HG02870 (cell line): ENCODE data around the gene DHCR7.
A peak's percentile ranks its signal among the peaks of the same experiment; 100 is the strongest.

ENCODE experiments used
- ATAC-seq: cut with Tn5 transposase; IDR thresholded peaks from one replicate; pipeline ENCODE4 v1.9.1; 2021; ENCODE audit warnings: mild to moderate bottlenecking, moderate library complexity; ENCODE audit not compliant: unreplicated experiment

The DHCR7 gene

DNA sequence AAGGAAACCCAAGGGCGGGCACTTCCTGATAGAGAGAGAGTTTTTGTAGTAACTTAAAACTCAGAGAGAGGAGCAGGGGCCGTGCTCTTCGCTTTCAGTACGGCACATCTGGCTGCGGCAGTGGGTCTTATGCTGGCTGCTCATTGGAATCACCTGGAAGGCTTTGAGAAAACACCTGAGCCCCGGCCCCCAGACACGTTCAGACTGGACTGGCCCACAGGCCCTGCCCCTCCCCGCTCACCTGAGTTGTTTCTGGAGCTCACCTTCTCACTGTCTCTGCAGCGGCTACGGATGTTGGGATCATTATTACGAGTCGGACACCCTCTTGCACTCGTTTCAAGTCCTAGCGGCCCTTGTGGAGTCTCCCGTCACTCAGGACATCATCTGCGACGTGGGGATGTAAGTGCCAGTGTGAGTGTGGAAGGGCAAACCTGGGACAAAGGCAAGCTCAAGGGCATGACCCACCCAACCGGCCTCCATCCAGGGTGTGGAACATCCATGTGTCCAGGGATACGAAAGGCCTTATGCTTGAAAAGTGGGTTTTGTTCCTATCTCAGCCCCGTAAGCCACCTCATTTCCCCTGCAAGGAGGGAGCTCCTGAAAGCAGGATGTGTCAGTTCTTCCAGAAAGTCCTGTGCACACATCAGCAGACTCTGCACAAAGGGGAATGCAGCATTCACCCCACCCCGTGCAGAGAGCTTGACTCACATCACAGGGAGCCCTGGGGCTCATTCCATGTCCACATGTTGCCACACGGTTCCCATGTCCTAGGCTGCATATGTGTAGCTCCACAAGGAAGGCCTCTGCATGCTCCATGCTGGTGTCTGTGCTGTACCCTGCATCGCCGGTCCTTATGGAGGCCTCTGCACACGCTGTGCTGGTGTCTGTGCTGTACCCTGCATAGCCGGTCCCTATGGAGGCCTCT, 10.2 kb upstream of the DHCR7 start:
- ATAC-seq = no peak

DNA sequence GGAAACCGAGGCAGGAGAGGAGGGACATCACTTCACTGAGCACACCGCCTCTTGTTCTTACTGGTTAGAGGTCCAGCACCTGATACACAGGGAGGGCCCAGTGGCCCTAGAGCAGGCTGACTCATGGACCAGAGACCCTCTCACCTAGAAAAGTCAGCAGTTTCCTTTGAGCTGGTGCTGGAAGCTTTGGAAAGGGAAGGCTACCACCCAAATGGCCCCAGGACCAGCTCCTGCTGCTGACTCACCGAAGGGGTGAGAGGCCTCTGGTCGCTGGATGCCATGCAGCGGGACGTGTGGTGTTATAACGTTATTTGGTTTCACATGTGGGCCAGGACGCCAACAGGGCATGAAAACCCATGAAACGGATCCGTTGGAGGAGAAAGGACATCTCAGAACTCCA, 8.6 kb upstream of the DHCR7 start:
- no peak for ATAC-seq

DNA sequence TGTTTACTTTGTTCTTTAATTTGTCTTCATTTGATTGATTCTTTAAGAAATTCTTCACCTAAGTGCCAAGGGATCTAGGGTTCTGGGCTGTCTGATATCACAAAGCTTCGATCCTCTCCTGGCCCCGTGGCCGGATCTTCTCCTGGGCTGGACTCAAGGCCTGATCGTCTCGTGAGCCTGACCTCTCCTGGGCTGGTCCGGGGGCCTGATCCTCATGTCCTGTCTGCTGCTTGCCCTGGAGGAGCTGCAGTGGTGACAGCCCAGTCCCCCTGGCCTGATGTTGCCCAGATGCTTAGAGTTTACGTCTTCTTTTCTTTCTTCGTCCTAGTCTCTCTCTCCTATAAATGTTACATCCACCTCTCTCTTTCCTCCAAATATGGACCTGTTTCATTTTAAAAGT, 8.1 kb upstream of the DHCR7 start:
- ATAC-seq = no peak

DNA sequence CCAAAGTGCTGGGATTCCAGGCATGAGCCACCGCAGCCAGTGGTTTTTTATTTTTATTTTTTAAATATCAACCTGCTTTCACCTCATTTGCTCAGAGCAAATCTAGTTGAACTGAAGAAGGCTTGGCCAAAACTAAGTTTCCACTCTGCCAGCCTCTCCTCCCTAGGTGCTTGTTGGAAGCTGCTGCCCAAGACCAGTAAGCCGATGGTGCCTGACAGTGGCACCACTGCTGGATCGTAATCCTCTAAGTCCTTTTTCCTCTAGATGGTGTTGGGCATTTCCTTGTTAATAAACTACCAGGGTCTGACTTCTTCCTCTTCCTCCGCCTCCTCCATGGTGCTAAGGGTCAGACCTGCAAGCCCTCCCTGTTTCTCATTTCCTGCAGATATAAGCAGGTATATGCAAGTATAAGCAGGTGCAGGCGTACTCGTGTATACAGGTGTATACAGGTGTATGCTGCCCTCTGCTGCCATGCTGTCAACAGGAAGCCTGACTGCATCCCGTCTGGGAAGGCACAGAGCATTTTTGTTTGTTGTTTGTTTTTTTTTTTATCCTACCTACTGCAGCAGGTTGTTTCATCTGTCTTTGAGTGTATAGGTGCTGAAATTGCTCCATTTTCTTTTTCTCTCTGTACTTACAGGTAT, 6.4 kb upstream of the DHCR7 start:
- ATAC-seq = no peak

DNA sequence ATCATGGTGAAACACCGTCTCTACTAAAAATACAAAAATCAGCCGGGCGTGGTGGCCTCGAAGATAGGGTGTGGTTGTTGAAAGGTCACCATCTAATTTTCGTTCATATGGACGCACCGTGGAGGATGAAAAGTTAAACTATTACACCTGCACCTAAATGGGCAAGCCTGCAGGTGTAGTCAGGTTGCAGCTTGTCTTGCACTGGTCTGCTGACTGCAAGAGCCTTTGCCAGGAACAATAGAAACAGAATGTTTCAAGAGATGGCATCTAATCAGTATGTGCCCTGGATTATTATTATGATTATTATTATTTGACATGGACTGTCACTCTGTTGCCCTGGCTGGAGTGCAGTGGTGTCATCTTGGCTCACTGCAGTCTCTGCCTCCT, 5.7 kb upstream of the DHCR7 start:
- ATAC-seq = no peak

DNA sequence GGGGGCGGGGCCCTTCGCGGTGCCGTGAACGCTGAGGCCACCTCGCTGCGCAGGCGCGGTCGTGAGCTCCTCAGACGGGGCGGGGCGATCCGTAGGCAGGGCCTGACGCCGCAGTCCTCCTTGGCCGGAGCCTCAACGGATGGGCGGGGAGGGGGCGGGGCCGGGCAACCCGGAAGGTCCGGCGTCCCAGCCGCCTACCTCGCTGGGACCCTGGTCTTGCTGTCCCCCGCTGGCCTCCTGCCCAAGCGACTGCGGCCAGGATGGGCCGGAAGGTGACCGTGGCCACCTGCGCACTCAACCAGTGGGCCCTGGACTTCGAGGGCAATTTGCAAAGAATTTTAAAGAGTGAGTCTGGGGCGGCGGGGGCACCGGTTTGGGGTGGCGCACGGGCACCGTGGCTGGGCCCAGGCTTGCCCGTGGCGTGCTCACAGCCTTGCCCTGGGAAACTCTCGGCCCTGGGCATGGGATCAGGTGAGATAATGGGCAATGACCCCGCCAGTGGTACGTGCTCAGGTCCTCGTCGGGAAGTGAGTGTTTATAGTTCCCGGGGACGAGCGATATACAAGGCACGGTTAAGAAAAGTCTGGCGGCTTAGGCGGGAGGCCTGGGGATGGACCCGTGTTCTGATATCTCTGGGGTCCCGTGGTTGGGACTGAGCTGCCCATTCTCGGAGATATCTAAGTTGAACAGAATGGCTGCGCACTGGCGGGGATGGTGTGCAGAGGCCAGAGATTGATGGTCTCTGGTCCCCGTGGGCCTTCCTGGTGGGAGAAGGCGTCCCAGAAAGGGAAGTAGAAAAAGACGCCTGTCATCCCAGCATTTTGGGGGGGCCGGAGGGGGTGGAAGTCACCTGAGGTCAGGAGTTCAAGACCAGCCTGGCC, 5.1 kb upstream of the DHCR7 start, which contains the start of gene NADSYN1:
NADSYN1 (plus strand) TSS at position 167 of the 881 bp plus-strand sequence; CDS start at position 261, 94 bp downstream.
- peak; percentile 57 for ATAC-seq

DNA sequence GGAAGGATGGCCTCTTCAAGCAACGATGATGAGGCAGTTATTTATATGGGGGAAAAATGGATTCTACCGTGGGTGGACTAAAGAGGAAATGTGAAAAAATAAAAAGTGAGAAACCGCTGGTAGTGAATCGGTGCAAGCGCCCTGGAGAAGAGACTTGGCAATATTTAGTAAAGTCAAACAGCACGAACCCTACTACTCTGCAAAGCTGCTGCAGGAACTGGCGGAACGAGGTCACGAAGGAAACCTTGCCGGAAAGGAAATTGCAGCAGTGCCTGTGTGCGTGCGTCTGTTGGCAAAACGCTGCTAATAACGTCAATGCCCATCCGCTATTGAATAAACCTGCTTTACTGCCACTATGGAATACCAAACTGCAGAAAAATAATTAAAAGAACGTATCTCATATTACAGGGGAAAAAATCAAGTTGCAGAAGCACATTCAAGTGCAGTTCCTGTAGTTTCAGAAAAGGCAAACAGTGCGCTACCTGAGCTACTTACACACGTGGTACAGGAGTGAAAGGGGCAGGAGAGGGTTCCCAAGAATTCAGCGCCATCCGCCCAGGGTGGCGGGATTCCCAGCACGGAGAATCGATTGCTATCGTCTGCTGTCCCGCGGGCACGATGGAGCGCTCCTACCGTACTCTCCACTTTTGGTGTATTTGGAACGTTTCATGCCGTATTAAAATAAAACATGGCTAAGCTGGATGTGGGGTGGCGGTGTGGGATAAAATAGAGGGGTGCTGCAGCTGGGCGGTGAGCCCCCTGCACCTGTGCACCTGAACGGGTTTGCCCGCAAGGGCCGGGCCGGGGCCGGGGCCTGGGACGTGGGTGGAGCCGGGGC, 4.2 kb upstream of the DHCR7 start:
- ATAC-seq = no peak

DNA sequence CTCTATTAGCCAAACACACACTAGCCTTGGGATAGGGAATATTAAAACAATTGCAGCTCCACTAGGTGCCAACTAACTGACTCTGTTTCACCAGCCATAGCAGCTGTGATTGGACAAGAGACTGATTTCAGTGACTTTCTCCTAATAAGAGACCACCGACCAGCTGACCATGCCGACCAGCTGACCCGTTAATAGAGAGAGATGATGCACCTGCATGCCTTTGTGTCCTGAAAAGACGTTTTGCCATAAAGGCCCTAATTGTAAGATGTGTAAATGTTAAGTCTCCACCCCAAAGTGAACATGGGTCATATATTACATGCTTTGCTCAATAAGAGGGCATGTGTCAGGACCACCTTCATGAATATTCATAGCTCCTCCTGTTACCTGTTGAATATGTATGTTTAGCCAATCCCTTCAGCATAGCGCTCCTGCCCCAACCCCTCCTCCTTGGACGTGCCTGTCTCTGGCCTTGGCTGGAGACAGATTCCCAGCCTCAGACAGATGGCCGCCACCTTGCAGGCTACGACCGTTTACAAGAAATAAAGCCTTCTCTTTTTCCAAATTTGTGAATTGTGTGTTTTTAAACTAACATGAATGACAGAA, 3.5 kb upstream of the DHCR7 start:
- ATAC-seq = no peak

DNA sequence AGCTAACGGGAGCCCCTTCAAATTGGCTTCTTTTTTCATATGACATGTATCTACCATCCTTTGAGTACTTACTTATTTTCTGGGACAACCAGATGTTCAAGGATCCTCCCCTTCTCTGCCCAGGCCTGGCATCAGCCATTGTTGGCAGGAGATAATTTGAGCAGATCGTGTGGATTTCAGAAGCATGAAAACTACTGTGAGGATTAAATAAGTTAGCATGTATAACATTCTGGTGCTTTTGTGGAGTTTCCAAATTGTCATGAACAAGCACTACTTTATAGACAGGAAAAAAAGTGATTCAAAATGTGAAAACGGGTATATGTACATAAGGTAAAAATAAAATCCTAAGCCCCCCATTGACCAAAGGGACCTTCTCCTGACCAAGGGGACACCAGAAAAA, 2.7 kb upstream of the DHCR7 start:
- no peak for ATAC-seq

DNA sequence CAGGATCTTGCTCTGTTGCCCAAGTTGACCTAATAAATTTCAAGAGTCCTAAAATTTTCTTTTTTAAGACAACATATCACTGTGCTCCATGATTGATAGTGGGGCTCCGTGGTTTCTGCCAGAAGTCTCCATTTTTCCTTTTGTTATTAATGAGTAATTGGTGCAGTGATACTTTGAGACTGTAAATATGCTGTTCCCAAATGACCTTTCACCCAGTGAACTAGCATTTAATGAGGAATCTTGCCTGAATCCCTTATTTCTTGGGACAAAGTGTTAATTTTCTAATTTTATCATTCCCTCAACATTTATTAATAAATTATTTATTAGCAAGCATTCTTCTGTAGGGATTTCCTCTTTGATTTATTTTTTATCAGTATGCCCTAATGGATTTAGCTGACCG, 2.3 kb upstream of the DHCR7 start:
- ATAC-seq = no peak

DNA sequence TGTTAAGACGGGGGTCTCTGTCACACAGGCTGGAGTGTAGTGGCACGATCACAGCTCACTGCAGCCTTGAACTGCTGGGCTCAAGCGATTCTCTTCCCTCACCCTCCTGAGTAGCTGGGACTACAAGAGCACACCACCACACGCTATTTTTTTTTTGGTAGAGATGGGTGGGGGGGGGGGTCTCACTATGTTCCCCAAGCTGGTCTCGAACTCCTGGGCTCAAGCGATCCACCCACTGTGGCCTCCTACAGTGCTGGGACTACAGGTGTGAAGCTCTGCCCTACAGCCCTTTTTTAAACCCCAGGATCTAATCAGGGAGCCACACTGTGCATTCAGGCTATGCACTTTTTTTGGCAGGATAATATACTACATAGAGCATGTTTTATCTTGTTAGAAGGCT, 1.4 kb upstream of the DHCR7 start:
- ATAC-seq = no peak

DNA sequence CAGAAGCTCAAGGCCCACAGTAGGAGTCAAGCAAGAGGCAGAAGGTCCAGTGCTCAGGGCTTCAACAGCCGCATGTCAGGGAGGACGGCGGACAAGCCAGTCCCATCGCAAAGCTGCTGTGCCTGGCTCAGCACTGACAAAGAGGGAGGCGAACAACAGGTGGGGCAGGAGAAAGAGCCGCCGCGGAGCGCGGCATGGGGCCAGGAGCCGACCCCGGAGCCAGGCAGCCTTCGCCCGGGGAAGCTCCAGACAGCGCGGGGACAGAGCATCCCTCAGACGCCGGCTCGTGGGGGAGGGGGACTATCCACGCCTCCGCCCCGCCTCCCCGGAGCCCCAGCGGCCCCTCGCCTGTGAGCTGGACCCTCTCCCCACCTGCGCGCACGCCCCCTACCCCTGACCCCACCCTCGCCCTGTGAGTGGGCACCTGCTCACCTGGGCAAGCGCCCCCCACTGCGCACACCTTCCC, 369 bp downstream of the DHCR7 start:
- ATAC-seq = no peak

DNA sequence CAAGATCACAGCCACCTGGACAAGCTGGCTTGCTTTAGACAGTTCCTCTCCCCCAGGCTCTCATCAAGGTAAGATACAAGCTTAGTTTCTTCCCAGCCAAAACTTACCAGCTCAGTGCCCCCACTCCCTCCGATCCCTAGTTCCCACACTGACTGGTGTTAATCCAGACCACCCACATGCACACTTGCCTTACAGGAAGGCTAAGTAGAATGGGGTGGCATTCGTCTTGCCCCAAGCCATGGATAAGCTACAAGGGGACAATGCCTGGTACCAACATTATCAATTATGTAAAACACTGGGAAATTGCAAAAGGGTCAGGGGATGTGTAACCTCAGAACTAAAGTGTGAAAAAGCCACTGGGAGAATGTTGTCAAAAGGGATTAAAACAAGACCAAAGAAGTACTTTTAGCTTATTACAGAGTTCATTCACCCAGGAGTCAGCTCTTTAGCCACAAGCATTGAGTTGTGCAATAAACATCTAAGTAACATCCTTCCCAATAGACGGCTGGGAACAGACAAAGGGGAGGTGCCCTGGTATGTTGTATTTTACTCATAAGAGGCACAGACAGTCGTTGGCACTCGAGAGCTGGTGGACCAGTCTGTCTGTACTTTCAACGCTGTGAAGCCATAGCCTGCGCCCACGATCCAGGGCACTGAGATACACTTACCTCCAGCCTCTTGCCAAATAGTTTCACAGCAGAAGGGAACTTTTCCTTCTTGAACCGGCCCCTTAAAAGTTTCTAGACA, 1.1 kb downstream of the DHCR7 start:
- no peak for ATAC-seq

DNA sequence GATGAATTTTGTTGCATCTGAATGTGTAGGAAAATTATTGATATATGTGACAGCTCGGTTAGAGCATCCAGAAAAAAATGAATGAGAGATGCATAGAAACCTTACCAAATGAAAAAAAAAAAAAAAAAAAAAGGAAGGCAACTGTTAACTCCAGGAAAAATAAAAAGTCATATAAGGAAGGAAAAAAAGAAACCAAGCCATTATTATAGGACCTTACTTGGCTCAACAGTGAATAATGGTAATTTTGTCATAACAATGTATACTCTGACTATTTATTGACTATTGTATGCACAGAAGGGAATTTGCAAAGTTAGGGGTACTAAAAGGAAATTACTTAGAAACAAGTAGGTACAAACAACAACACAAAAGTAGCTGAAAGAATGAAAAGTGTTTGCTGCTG, 2.0 kb downstream of the DHCR7 start:
- ATAC-seq = no peak

DNA sequence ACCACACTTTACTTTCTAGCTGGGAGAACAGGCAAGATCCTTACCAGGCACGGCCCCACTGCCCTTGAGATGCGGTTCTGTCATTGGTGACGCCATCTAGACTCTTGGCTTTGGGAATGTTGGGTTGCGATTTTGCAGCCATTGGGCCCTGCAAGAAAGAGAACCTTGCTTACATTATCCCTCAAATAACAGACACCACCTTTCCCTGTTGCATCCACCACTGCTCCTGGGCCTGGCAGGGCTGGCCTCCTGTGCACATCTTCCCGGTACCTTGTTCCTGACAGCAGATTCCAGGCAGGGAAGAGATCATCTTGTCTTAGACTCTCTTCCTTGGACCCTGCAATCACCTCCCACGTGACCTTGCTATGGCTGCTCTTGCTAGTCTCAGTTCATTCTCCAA, 3.4 kb downstream of the DHCR7 start:
- ATAC-seq = no peak

DNA sequence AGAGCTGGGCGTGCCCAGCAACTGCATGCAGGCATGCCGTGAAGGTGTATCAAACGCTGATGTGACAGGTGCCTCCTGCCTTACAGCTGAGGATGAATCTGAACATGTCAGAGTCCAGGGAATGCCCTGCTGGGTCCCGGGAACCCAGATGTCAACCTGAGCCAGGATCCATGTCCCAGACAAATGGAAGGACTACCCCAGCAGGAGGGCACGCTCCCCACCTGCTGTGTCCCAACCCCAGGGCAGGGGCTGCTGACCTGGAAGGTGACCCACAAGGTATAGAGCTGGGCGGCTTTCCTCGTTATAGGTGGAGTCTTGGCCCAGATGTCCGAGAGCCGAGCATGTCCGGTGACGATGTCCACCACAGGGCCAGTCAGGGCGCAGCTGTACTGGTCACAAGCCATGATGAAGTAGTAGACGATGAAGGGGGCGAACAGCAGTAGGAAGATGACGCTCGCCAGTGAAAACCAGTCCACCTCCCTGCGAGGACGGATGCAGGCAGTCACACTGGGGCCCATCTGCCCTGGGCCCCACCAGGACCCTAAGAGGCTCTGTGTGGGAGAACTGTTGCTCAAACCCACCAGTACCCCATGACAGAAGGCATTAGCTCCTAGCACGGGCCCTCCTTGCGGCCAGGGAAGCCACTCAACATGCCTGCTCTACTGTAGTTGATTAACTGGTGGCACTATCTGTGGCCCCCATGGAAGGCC, 4.3 kb downstream of the DHCR7 start:
- ATAC-seq = no peak

DNA sequence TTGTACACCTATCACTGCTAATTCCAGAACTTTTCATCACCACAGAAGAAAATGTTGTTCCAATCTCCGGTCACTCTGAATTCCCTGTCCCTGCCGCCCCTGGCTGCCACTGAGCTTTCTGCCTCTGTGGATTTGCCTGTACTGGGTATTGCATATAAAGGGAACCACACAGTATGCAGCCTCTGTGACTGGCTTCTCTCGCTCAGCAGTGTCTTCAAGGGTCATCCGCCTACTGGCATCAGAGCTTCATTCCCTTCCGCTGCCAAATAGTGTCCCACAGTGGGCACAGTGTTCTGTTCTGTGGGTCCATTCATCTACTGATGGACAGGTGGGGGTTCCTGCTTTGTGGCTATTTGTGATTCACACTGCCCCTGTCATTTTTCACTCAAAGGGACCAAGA, 5.3 kb downstream of the DHCR7 start:
- ATAC-seq = no peak

DNA sequence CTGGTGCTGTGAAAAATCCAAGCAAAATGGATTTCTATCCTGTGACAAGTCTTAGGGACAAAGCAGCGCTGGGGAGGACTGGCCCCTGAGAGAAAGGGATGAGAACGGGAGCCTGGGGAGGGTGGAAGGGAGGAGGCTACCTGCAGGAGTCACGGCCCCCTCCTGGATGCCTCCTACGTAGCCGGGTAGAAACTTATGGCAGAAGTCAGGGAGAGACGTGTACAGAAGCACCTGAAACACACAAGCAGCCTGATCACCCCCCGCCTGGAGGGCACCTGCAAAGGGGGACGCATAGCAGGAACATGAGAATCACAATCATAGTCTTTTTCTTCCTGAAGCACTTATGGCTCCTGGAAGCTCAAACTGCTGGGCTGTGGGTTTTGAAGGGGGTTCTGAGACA, 6.1 kb downstream of the DHCR7 start:
- ATAC-seq = no peak

DNA sequence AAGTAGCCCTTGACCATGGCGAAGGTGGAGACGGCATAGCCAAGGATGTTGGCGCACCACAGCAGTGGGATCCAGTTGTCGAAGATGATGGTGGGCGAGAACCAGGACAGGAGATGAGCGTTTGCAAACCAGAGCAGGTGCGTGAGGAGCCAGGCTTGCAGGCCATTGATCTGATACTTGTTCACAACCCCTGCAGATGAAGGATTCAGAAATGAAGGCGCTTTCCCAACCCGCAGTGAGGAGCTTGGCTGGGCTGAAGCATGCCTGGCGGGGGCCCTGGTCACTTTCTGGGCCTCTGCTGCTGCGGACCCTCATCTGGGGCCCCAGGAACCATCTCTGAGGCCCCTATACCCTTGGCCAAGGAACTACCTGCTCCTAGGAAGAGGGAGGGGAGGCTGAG, 6.9 kb downstream of the DHCR7 start:
- no peak for ATAC-seq
